Trophoblast cell (in vitro differentiated cells and primary cell): Measurements from ENCODE around the gene SLC29A4.
A peak's percentile ranks its signal among the peaks of the same experiment; 100 is the strongest.
"Not testable (repeated sequence)": the region's sequence is repeated elsewhere in the genome, so short reads cannot be mapped to it uniquely, and the experiment has no call there.

ENCODE experiments used
- DNase-seq, 2 donors: peaks; one replicate each; pipeline ENCODE4 v3.0.0-alpha.2; 2016
- H2AFZ ChIP-seq: 2 replicates; pipeline ENCODE4 v1.6.1; 2013; ENCODE audit warnings: low read length, moderate library complexity, mild to moderate bottlenecking; ENCODE audit not compliant: insufficient read depth, poor library complexity
- H2AK5ac ChIP-seq: 2 replicates; pipeline ENCODE4 v1.6.1; 2013; ENCODE audit warnings: mild to moderate bottlenecking, low read length
- H2BK120ac ChIP-seq: 2 replicates; pipeline ENCODE4 v1.6.1; 2013; ENCODE audit warnings: low read length, mild to moderate bottlenecking, moderate library complexity; ENCODE audit not compliant: insufficient read depth, poor library complexity
- H2BK12ac ChIP-seq: 2 replicates; pipeline ENCODE4 v1.6.1; 2013; ENCODE audit warnings: mild to moderate bottlenecking, low read length, moderate library complexity
- H2BK5ac ChIP-seq: 2 replicates; pipeline ENCODE4 v1.6.1; 2013; ENCODE audit warnings: low read length, low read depth, moderate library complexity, mild to moderate bottlenecking; ENCODE audit not compliant: poor library complexity
- H3K14ac ChIP-seq: 2 replicates; pipeline ENCODE4 v1.6.1; 2013; ENCODE audit warnings: mild to moderate bottlenecking, low read length
- H3K18ac ChIP-seq: 2 replicates; pipeline ENCODE4 v1.6.1; 2013; ENCODE audit warnings: mild to moderate bottlenecking, low read length
- H3K23ac ChIP-seq: 2 replicates; pipeline ENCODE4 v1.6.1; 2013; ENCODE audit warnings: low read length
- H3K27ac ChIP-seq: 2 replicates; pipeline ENCODE4 v1.5.1; 2013; ENCODE audit warnings: low read depth, mild to moderate bottlenecking, inconsistent platforms, low read length, moderate library complexity
- H3K27me3 ChIP-seq: 2 replicates; pipeline ENCODE4 v1.6.1; 2013; ENCODE audit warnings: inconsistent platforms, mild to moderate bottlenecking, low read length, moderate library complexity; ENCODE audit not compliant: insufficient read depth
- H3K36me3 ChIP-seq, 2 experiments: 1 replicate in 1 of 2; 2 replicates in 1 of 2; pipeline ENCODE4 v1.6.1; 2013; ENCODE audit warnings: low read length in 2 of 2, mild to moderate bottlenecking in 2 of 2, moderate library complexity in 1 of 2; ENCODE audit not compliant: insufficient read depth in 2 of 2, control insufficient read depth in 1 of 2
- H3K4ac ChIP-seq: 2 replicates; pipeline ENCODE4 v1.6.1; 2013; ENCODE audit warnings: low read depth, mild to moderate bottlenecking, low read length, moderate library complexity
- H3K4me1 ChIP-seq, 2 experiments: 1 replicate in 1 of 2; 2 replicates in 1 of 2; pipeline ENCODE4 v1.6.1; 2013; ENCODE audit warnings: low read length in 2 of 2, mild to moderate bottlenecking in 2 of 2, moderate library complexity in 1 of 2; ENCODE audit not compliant: insufficient read depth in 2 of 2, control insufficient read depth in 1 of 2
- H3K4me2 ChIP-seq: 2 replicates; pipeline ENCODE4 v1.6.1; 2013; ENCODE audit warnings: inconsistent platforms, mild to moderate bottlenecking, low read length, moderate library complexity
- H3K4me3 ChIP-seq: 2 replicates; pipeline ENCODE4 v1.5.1; 2013; ENCODE audit warnings: mild to moderate bottlenecking, low read depth, low read length, inconsistent platforms
- H3K79me1 ChIP-seq: one replicate; pipeline ENCODE4 v1.6.1; 2013; ENCODE audit warnings: low read length
- H3K79me2 ChIP-seq: 2 replicates; pipeline ENCODE4 v1.6.1; 2013; ENCODE audit warnings: low read length, mild to moderate bottlenecking; ENCODE audit not compliant: control insufficient read depth, insufficient read depth, poor library complexity
- H3K9ac ChIP-seq: 2 replicates; pipeline ENCODE4 v1.6.1; 2013; ENCODE audit warnings: mild to moderate bottlenecking, low read length
- H3K9me3 ChIP-seq: 2 replicates; pipeline ENCODE4 v1.6.1; 2013; ENCODE audit warnings: low read depth, mild to moderate bottlenecking, control low read depth, inconsistent platforms, low read length; ENCODE audit not compliant: insufficient read depth
- H4K12ac ChIP-seq: 2 replicates; pipeline ENCODE4 v1.6.1; 2013; ENCODE audit warnings: low read depth, mild to moderate bottlenecking, low read length, moderate library complexity
- H4K8ac ChIP-seq: 2 replicates; pipeline ENCODE4 v1.6.1; 2013; ENCODE audit warnings: low read depth, mild to moderate bottlenecking, low read length, moderate library complexity
- H4K91ac ChIP-seq: one replicate; pipeline ENCODE4 v1.6.1; 2013; ENCODE audit warnings: low read depth, mild to moderate bottlenecking, low read length, moderate library complexity
- WGBS: extraction: QIAGEN DNeasy Blood & Tissue Kit; methylation state at CpG from one replicate; pipeline ENCODE4 v1.1.7; 2013; ENCODE audit warnings: missing lambda C conversion rate; ENCODE audit not compliant: insufficient read length, insufficient coverage; ENCODE audit errors: extremely low coverage; 5-methylcytosine and 5-hydroxymethylcytosine counted together

SLC29A4 gene

DNA sequence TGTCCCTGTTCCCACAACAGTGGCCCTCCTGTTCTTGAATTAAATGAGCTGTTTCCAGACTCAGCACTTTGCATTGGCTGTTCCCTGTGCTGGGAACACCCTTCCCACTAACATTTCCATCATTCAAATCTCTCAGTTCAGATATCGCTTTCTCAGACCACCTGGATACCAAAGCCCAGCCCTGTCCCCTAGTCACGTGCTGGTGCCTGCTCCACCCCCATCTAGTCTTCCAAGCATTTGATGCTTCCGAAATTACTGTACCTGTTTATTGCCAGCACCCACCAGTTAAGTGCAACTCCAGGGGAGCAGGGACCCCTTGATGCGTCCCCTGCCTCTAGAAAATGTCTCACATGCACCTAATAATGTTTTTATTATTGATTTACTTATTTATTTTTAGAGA lies 3.0 kb upstream of the SLC29A4 start:
- Histone ChIP-seq H4K12ac (no peak overlapping the region), H4K8ac (no peak overlapping the region), H3K9ac (no peak overlapping the region), H3K36me3 (no peaks in the 10 kb centered on the region), H3K79me2 (no peaks in the 10 kb centered on the region), H2BK120ac (no peak overlapping the region), H3K79me1 (no peaks in the 10 kb centered on the region), H3K4me3 (no peak overlapping the region), H3K9me3 (peaks cover 4% of the 10 kb centered on the region), H3K27me3 (peaks cover 6% of the 10 kb centered on the region), H3K23ac (no peak overlapping the region), H3K4ac (no peak overlapping the region), H3K14ac (no peak overlapping the region), H3K27ac (no peak overlapping the region), H2AFZ (no peak overlapping the region), H2BK12ac (no peak overlapping the region), H3K4me2 (no peak overlapping the region), H3K18ac (no peak overlapping the region), H3K4me1 (peaks cover 0 to 5% of the 10 kb centered on the region in 2 experiments), H2BK5ac (no peak overlapping the region), H2AK5ac (no peak overlapping the region), H4K91ac (no peak overlapping the region)
- no CpG with 5 or more reads among the region's 4 CpGs for WGBS
- DNase-seq = no peak

DNA sequence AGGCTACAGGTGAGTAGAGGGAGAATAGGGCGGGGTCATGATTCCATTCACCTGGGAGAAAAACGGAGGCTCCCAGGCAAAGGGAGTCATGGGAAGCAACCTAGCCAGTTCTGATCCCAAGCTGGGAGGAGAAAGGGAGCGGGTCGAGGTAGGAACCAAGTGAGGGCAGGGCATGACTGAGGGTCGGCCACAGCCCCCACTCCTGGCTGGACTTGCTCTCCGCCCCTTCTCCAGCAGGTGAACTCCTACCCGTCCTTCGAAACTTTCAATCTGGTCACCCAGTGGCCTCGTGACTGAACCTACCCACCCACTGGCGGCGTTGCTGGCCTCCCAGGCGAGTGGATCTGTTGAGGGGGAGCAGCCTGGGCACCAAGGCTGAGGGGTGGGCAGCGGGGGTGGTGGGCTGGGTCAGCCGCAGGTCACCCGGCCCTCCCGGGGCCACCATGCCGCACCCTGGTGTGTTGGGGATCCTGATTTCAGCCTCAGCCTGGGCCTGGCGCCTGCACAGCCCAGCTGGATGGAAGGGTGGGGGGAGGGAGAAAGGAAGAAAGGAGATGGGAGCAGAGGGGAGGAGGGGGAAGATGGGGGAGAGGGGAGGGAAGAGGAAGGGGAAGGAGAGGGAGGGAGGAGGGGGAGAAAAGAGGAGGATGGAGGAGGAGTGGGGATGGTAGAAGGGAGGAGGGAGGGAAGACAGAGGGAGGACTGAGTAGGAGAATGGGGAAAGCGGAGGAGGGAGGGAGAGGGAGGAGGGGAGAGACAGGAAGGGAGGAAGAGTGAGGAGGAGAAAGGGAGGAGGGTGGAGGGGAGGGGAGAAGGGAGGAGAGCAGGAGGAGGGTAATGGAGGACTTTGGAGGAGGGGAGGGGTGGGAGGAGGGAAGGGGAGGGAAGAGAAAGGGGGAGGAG lies 894 bp upstream of the SLC29A4 start:
- not testable (repeated sequence) for H3K79me2 ChIP-seq, DNase-seq, H3K4me2 ChIP-seq, H3K18ac ChIP-seq, H3K27me3 ChIP-seq, H3K9ac ChIP-seq, H4K8ac ChIP-seq, H3K36me3 ChIP-seq, H3K14ac ChIP-seq, H4K12ac ChIP-seq, H2BK12ac ChIP-seq, H3K4me3 ChIP-seq, H4K91ac ChIP-seq, H2AFZ ChIP-seq, H3K4me1 ChIP-seq, H2BK5ac ChIP-seq, H2BK120ac ChIP-seq, H3K9me3 ChIP-seq, H2AK5ac ChIP-seq, H3K4ac ChIP-seq, H3K79me1 ChIP-seq, H3K27ac ChIP-seq, H3K23ac ChIP-seq
- WGBS = no CpG with 5 or more reads among the region's 19 CpGs

DNA sequence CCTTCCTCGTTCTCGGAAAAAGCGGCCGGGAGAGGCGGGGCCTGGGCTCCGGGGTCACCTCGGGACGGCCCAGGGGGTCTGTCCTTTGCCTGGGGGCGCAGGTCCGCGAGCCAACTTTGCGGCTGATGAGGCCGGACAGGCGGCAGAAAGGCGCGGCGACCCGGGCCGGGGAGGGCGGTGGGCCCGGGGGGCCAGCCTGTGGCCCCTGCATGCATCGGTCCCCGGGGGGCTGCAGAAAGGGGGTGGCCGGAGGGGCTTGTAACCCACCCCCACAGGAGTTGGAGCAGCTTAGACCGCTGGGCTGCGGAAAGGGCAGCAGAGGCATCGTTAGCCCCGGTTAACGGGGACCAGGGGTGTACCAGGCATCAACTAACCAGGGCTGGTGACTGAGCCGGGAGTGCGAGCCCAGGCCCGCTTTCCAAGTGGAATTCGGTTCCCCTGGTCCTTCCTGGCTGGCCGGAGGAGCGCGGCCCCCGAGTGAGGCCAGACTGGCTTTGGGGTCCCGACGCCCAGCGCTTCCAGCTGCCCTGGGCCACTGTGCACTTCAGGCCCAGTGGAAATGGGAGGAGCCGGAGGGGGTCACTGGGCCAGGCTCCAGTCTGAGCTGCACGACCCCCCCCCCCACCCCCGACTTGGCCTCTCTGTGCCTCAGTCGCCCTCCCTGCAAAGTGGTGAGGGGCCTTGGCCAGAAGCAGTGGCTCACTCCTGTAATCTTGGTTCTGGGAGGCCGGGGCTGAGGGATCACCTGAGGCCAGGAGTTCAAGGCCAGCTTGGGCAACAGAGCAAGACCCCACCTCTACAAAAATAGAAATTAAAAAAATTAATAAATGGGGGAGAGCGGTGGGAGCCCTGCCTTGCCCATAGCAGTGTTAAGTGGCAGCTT lies 919 bp downstream of the SLC29A4 start:
- no peak overlapping the region for H3K14ac ChIP-seq
- H3K23ac ChIP-seq = no peak overlapping the region
- no peak overlapping the region for H3K4ac ChIP-seq
- DNase-seq = no peak
- no peak overlapping the region for H3K27ac ChIP-seq
- no peak overlapping the region for H3K9ac ChIP-seq
- H3K18ac ChIP-seq = no peak overlapping the region
- no peaks in the 10 kb centered on the region for H3K36me3 ChIP-seq
- H3K4me1 ChIP-seq = peaks cover 0 to 5% of the 10 kb centered on the region in 2 experiments
- H2AFZ ChIP-seq = no peak overlapping the region
- H3K79me1 ChIP-seq = no peaks in the 10 kb centered on the region
- no peak overlapping the region for H2BK5ac ChIP-seq
- H2AK5ac ChIP-seq = no peak overlapping the region
- H3K4me3 ChIP-seq = peak overlapping the region; percentile 63
- H2BK12ac ChIP-seq = no peak overlapping the region
- H3K27me3 ChIP-seq = peaks cover 6% of the 10 kb centered on the region
- WGBS = no CpG with 5 or more reads among the region's 46 CpGs
- no peak overlapping the region for H4K8ac ChIP-seq
- H3K79me2 ChIP-seq = no peaks in the 10 kb centered on the region
- H4K12ac ChIP-seq = peak overlapping the region; percentile 44
- H3K9me3 ChIP-seq = peaks cover 2% of the 10 kb centered on the region
- peak overlapping the region; percentile 71 for H3K4me2 ChIP-seq
- no peak overlapping the region for H2BK120ac ChIP-seq
- H4K91ac ChIP-seq = no peak overlapping the region

DNA sequence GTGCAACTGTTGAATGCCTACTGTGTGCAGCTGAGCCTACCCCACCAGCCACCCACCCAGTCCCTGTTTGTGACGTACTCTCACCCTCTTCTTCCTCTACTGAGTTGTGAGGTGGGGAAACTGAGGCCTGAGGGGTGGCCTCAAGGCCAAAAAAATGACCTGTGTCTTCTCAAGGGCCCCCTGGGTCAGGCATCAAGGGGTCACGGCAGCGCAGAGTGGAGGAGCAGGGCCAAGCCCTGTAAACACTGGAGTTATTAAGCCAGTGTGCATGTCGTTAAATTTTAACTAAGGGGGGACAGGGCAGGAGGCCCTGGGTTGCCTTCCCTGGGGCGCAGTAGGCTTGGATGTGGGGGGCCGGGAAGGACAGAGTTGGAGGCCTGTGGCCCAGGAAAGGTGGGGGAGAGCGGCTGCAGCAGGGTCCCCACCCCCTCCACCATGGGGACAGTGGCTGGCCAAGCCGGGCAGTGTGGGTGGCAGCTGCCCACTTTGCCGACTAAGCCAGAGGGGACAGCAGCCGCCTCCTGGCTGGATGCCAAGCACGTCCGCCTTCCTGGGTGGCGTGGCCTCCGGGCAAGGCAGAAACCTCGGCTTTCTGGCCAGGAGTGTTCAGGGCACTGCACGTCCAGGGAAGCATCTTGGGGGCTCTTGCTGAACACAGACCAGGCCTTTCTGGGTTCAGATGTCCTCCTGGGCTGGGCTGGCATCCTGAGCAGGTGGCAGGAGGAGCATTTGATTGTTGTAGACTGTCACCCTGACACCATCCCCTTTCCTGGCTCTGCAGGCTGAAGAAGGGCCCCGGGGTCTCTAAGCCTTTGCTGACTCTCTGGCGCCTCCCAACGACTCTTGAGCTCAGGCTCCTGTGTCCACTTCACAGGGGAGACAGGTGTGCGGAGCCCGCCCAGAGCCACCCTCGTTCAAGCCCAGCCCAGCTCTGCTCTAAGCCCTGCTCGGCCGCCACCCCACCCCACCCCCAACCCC lies 1.9 kb downstream of the SLC29A4 start:
- peak in 1 of 2 donors; percentile 51 for DNase-seq
- H3K4me2 ChIP-seq = no peak overlapping the region
- no peak overlapping the region for H4K8ac ChIP-seq
- no peak overlapping the region for H2AK5ac ChIP-seq
- no peak overlapping the region for H2BK5ac ChIP-seq
- no peak overlapping the region for H3K23ac ChIP-seq
- no peak overlapping the region for H3K4ac ChIP-seq
- H3K9me3 ChIP-seq = peaks cover 2% of the 10 kb centered on the region
- H3K9ac ChIP-seq = no peak overlapping the region
- no peak overlapping the region for H3K4me3 ChIP-seq
- no peak overlapping the region for H3K18ac ChIP-seq
- H3K4me1 ChIP-seq = peaks cover 0 to 5% of the 10 kb centered on the region in 2 experiments
- H2BK120ac ChIP-seq = no peak overlapping the region
- H3K27me3 ChIP-seq = peaks cover 6% of the 10 kb centered on the region
- H3K79me1 ChIP-seq = no peaks in the 10 kb centered on the region
- no peak overlapping the region for H4K12ac ChIP-seq
- no peak overlapping the region for H4K91ac ChIP-seq
- no peak overlapping the region for H2AFZ ChIP-seq
- H2BK12ac ChIP-seq = no peak overlapping the region
- H3K79me2 ChIP-seq = no peaks in the 10 kb centered on the region
- H3K14ac ChIP-seq = no peak overlapping the region
- no peak overlapping the region for H3K27ac ChIP-seq
- H3K36me3 ChIP-seq = no peaks in the 10 kb centered on the region
- no CpG with 5 or more reads among the region's 24 CpGs for WGBS
